ENCODE results near the gene GTF2F2. TPM values are rescaled to one million over a fixed set of nuclear protein-coding genes. Genes with fewer than 3 reads are reported as not detected.
"Not testable (repeated sequence)": the region's sequence is repeated elsewhere in the genome, so short reads cannot be mapped to it uniquely, and the experiment has no call there.

GTF2F2 gene
- total and polyA plus RNA-seq, 2 experiments from 2014 or later, result 15.5 to 21.3 TPM

GRCh38 chr13:45238945-45239795 is 118.9 kb downstream of the GTF2F2 start:
- H3K9me3 ChIP-seq (ENCODE audit: low read depth), result no peaks in the 10 kb centered on the region
- no peaks in the 10 kb centered on the region for H3K36me3 ChIP-seq
- no peaks in the 10 kb centered on the region for H3K27me3 ChIP-seq
- H3K27ac ChIP-seq, result no peak overlapping the region
- peaks cover 13% of the 10 kb centered on the region for H3K4me1 ChIP-seq (ENCODE audit: low read depth)
- no peak overlapping the region for H3K4me3 ChIP-seq
- no peak for TF ChIP-seq CTCF (IDR thresholded peaks at IDR 0.05; ENCODE audit: low read depth, low read length)
- DNase-seq (ENCODE audit: low read depth in 1 of 2, low spot score in 1 of 2), result peak in 1 of 2 donors; percentile 39

- no peak overlapping the region for H3K27ac ChIP-seq
- TF ChIP-seq CTCF (IDR thresholded peaks at IDR 0.05; ENCODE audit: low read depth, low read length), result no peak
- no peak for DNase-seq (ENCODE audit: low read depth in 1 of 2, low spot score in 1 of 2)
- no peaks in the 10 kb centered on the region for H3K9me3 ChIP-seq (ENCODE audit: low read depth)
- H3K36me3 ChIP-seq, result no peaks in the 10 kb centered on the region
- peaks cover 13% of the 10 kb centered on the region for H3K4me1 ChIP-seq (ENCODE audit: low read depth)
- H3K4me3 ChIP-seq, result no peak overlapping the region
- H3K27me3 ChIP-seq, result no peaks in the 10 kb centered on the region
Measured at GRCh38 chr13:45240143-45240542, 119.8 kb downstream of the GTF2F2 start.

GRCh38 chr13:45242070-45242469 is 121.8 kb downstream of the GTF2F2 start:
- no peak for TF ChIP-seq CTCF (IDR thresholded peaks at IDR 0.05; ENCODE audit: low read depth, low read length)
- H3K27me3 ChIP-seq, result no peaks in the 10 kb centered on the region
- H3K36me3 ChIP-seq, result no peaks in the 10 kb centered on the region
- peak; percentile 23 to 64 for DNase-seq (ENCODE audit: low read depth in 1 of 2, low spot score in 1 of 2)
- no peaks in the 10 kb centered on the region for H3K9me3 ChIP-seq (ENCODE audit: low read depth)
- H3K27ac ChIP-seq, result no peak overlapping the region
- peaks cover 7% of the 10 kb centered on the region for H3K4me1 ChIP-seq (ENCODE audit: low read depth)
- H3K4me3 ChIP-seq, result no peak overlapping the region

GRCh38 chr13:45242524-45242923 is 122.2 kb downstream of the GTF2F2 start:
- DNase-seq (ENCODE audit: low read depth in 1 of 2, low spot score in 1 of 2), result no peak
- Histone ChIP-seq H3K27me3 (no peaks in the 10 kb centered on the region), H3K9me3 (ENCODE audit: low read depth) (no peaks in the 10 kb centered on the region), H3K4me1 (ENCODE audit: low read depth) (peaks cover 7% of the 10 kb centered on the region), H3K27ac (no peak overlapping the region), H3K4me3 (no peak overlapping the region), H3K36me3 (no peaks in the 10 kb centered on the region)
- TF ChIP-seq CTCF (IDR thresholded peaks at IDR 0.05; ENCODE audit: low read depth, low read length), result no peak

- no peaks in the 10 kb centered on the region for H3K9me3 ChIP-seq (ENCODE audit: low read depth)
- TF ChIP-seq CTCF (IDR thresholded peaks at IDR 0.05; ENCODE audit: low read depth, low read length), result no peak
- DNase-seq (ENCODE audit: low read depth in 1 of 2, low spot score in 1 of 2), result no peak
Measured at GRCh38 chr13:45243077-45243476, 122.8 kb downstream of the GTF2F2 start.

GRCh38 chr13:45244736-45245135 is 124.4 kb downstream of the GTF2F2 start:
- H3K9me3 ChIP-seq (ENCODE audit: low read depth); H3K36me3 ChIP-seq; H3K27ac ChIP-seq; DNase-seq (ENCODE audit: low read depth in 1 of 2, low spot score in 1 of 2); H3K27me3 ChIP-seq; H3K4me1 ChIP-seq (ENCODE audit: low read depth); H3K4me3 ChIP-seq: not testable (repeated sequence)

More at GRCh38 chr13:45243077-45243476, 122.8 kb downstream of the GTF2F2 start:
- Histone ChIP-seq H3K36me3 (no peaks in the 10 kb centered on the region), H3K4me1 (ENCODE audit: low read depth) (peaks cover 7% of the 10 kb centered on the region), H3K4me3 (no peak overlapping the region), H3K27ac (no peak overlapping the region), H3K27me3 (no peaks in the 10 kb centered on the region)
